Transverse colon (tissue), 4 donors: ENCODE data around the gene LRP1B.

Experiments used
- POLR2A ChIP-seq: fragments of 450-650 bp; IDR thresholded peaks from one replicate; pipeline ENCODE4 v1.6.1; 2016; ENCODE audit warnings: antibody characterized with exemption, mild to moderate bottlenecking, moderate library complexity
- POLR2AphosphoS5 ChIP-seq, 3 donors: sonication (generic); formaldehyde crosslinking; IDR thresholded peaks; one replicate each; pipeline ENCODE4 v1.6.1; 2016; ENCODE audit warnings: antibody characterized with exemption in 3 of 3
- TF ChIP-seq, protein P1 (sequence below), 5 experiments: fragments of 200-600 bp in 3 of 5; fragments of 450-650 bp in 2 of 5; sonication (generic) in 3 of 5; IDR thresholded peaks; 1 replicate in 2 of 5; 2 replicates in 3 of 5; pipeline ENCODE4 v1.5.1; 2016 to 2017; ENCODE audit warnings: antibody characterized with exemption in 5 of 5, inconsistent platforms in 3 of 5, mild to moderate bottlenecking in 2 of 5, moderate library complexity in 1 of 5

DNA sequence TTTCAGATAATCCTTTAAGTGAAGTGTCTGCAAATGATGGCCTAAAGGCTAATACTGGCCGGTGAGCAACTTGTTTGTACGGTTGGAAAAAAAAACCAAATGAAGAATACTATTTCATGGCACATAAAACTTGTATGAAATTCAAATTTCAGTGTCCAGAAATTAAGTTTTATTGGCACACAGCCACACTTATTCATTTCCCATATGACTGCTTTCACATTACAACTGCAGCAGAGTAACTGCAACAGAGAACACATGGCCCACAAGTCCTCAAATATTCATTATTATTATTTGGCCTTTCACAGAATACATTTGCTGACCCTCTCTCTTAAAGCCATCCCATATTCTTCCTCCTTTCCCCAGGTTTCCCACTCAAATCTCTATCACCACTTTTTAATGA is 1268.6 kb downstream of the LRP1B start:
- TF ChIP-seq, protein P1, sequence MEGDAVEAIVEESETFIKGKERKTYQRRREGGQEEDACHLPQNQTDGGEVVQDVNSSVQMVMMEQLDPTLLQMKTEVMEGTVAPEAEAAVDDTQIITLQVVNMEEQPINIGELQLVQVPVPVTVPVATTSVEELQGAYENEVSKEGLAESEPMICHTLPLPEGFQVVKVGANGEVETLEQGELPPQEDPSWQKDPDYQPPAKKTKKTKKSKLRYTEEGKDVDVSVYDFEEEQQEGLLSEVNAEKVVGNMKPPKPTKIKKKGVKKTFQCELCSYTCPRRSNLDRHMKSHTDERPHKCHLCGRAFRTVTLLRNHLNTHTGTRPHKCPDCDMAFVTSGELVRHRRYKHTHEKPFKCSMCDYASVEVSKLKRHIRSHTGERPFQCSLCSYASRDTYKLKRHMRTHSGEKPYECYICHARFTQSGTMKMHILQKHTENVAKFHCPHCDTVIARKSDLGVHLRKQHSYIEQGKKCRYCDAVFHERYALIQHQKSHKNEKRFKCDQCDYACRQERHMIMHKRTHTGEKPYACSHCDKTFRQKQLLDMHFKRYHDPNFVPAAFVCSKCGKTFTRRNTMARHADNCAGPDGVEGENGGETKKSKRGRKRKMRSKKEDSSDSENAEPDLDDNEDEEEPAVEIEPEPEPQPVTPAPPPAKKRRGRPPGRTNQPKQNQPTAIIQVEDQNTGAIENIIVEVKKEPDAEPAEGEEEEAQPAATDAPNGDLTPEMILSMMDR (IDR thresholded peaks at IDR 0.05): no peak
- TF ChIP-seq POLR2AphosphoS5 (IDR thresholded peaks at IDR 0.05) (no peak), POLR2A (no peak)
